Glomerular endothelial cell (primary cell): Measurements from ENCODE around the gene PRRT1B. TPM values are rescaled to one million over a fixed set of nuclear protein-coding genes. Genes with fewer than 3 reads are reported as not detected.

ENCODE experiments used
- DNase-seq: peaks from one replicate; pipeline ENCODE4 v3.0.0-alpha.2; 2011; ENCODE audit warnings: low read depth, low spot score; ENCODE audit errors: extremely low read depth
- total RNA-seq: library from RNA; depleted of rRNA; stranded (reverse); fragments of >200 nt; gene quantifications from 2 replicates; pipeline ENCODE4 v1.2.3, GENCODE V29; 2015

Gene PRRT1B
- total RNA-seq, 1 donor from 2014 or later: not detected

- DNase-seq: no peak
Measured at GRCh38 chr9:131594906-131595665, 49.8 kb downstream of the PRRT1B start.

GRCh38 chr9:131595696-131596429 lies 50.5 kb downstream of the PRRT1B start:
- DNase-seq: peak; percentile 29

- DNase-seq: no peak
Measured at GRCh38 chr9:131596430-131596743, 51.1 kb downstream of the PRRT1B start.

DNA sequence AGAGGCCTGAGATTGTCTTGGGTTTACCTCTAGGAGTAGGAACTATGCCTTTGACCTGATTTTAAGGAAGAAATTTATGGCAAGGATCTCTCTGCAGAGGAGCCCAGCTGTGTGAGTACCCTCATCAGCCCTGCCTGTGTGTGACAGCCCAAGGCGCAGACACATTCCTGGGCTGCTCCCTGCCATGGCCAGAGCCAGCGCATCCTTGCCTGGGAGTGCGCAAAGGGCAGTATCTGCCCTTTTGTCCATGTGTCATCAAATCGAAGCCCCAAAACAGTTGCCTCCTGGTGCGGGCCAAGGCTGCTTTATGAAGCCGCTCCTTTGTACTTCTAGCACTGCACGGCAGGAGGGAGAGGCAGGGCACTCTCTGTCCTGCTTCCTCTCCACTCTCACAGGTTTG lies 51.9 kb downstream of the PRRT1B start:
- no peak for DNase-seq

DNA sequence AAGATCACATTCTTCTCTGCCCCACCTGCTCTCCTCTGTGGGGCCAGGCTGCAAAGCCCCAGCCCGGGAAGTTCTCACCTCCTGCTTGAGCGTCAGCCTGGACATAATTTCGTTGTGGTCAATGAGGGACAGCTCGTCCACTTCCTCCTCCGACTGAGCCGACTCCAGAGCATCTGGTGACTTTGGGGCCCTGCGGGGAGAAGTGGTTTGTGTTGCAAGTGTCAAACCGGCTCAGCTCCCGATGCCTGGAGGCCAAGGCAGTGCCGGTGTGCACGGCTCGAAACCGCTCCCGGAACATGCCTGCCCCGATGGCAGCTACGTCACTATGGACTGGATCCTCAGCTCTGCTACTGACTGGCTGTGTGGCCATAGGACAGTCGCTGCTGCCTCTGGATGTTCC lies 52.8 kb downstream of the PRRT1B start:
- DNase-seq: no peak

GRCh38 chr9:131601683-131602181 lies 56.4 kb downstream of the PRRT1B start:
- no peak for DNase-seq

GRCh38 chr9:131603199-131603598 lies 57.9 kb downstream of the PRRT1B start:
- no peak for DNase-seq

DNA sequence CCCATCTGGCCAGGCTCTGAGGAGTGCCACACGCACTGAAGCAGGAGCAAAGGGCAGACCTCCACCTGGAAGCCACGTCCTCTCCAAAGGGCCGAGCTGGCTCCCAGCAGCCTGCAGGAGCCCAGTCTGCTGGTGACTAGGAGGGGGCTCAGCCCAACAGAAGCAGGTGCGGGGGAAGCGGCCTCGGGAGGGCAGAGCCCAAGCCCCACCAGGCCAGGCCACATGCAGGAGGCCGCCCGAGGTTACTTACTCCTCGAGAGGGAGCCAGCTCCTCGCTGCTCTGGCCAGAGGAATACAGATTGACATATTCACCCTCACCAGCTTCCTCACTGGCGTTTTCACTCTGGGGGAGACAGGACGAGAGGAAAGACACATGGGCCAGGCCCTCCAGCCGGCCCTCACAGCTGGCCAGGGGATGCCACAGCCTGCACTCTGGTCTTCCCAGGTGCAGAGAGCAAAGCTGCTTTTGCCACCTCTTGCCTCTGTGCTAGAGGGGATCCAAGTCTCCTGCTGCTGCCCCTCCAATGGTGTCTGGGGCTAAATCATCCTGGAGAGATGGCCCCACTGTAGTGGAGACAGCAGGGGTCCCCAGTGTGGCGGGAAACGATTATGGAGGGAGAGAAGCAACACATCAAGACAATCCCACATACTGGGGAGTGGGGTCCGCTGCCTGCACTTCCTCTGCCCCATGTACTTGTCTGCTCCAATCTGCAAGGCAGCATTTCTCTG lies 58.6 kb downstream of the PRRT1B start:
- no peak for DNase-seq

DNA sequence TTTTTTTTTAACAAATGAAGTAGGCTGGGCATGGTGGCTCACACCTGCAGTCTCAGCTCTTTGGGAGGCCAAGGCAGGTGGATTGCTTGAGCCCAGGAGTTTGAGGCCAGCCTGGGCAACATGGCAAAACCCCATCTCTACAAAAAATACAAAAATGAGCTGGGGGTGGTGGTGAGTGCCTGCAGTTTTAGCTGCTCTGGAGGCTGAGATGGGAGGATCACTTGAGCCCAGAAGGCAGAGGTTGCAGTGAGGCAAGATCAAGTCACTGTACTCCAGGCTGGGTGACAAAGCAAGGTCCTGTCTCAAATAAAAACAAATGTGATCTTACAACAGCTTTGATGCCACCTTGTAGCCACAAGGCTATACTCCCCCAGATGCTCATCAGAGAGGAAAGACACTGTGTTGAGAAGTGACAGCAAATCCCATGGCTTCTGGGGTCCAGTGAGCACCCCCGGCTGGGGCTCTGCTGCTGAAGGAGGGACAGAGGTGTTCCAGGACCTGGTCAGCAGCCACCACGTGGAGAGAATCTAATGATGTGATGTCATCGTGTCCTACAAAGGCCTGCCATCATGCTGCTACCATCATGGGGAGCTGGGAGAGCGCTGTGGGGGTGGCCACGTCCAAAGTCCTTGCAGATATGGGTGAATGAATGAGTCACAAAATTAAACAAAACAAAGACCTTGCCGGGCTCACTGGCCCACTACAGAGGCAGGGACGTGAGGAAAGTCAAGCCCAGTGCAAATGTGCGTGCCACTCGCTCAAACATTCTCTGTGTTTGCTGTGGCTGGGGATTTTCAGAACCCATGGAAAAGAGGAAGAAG lies 60.7 kb downstream of the PRRT1B start:
- DNase-seq: no peak

DNA sequence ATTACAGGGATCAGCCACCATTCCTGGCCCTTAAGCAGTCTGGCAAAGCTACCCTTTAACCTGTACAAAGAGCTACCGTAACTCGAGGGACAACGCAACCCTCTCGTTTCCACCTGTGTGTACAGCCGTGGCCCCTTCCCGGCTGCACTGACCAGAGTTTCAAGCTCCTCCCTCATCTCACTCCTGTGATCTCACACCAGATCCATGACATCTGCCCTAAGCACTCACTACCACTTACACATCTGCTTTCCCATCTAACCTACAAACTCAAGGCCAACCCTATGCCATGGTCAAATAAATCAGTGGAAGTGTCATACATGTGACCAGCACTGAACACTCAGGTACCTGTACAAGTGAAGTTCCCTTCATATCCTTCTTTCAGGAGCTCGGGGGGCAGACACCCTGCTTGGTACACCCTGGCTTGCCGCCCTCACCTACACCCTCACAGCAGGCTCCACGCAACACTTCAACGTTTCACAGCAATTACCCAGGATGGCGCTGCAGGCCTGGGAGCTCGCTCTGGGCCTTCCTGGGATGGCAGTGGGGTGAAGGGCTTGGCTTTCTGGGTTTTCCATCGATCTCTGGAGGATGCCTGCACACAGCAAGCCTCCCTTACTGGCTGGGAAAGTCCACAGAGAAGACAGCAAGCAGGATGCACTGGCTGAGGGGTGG lies 61.7 kb downstream of the PRRT1B start:
- no peak for DNase-seq

DNA sequence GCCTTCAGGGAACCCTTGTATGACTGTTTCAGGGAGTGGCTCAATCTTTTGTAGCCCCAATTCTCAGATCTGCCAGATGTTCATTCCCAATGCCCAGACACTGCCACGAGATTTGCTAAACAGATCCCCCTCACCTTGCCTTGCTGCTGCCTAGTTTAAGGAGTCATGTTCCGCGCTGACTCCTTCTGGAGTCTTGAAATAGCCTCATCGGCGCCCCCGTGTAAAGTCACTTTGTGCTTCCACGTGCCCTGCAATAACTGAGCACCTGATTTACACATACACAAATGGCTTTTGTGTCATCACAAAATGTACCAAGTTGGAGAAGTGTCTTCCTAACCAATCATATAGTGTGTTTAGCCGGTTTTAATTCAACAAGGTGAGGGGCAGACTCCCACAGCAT lies 62.3 kb downstream of the PRRT1B start:
- DNase-seq: no peak

GRCh38 chr9:131608493-131609037 lies 63.2 kb downstream of the PRRT1B start:
- peak; percentile 44 for DNase-seq

Other genes with a start within 250 kb of the PRRT1B start
- gene PRRC2B, start 151.4 kb upstream of the PRRT1B start, total RNA-seq: 141 and 213 TPM in 2 replicates
- gene POMT1, start 42.6 kb upstream of the PRRT1B start, total RNA-seq: 40.0 and 43.9 TPM in 2 replicates
- 21.5 and 24.0 TPM in 2 replicates for gene UCK1, start 14.3 kb upstream of the PRRT1B start, total RNA-seq
- 87.3 and 102 TPM in 2 replicates for gene RAPGEF1, start 194.6 kb downstream of the PRRT1B start, total RNA-seq